Spleen (tissue), 7 donors: Measurements from ENCODE around the gene VEGFC.

Source experiments
- CTCF ChIP-seq, 11 experiments: fragments of 200-600 bp in 7 of 11; fragments of 450-650 bp in 4 of 11; sonication (generic) in 4 of 11; IDR thresholded peaks in 8 of 11; conservative IDR thresholded peaks in 3 of 11; 1 replicate in 7 of 11; 2 replicates in 4 of 11; pipeline versions ENCODE4 v1.4.0 to v1.8.0; 2016 to 2021; ENCODE audit warnings: antibody characterized with exemption in 11 of 11, inconsistent platforms in 4 of 11, mild to moderate bottlenecking in 1 of 11
- POLR2A ChIP-seq, 3 donors: fragments of 450-650 bp; IDR thresholded peaks; one replicate each; pipeline ENCODE4 v1.5.1; 2017; ENCODE audit warnings: antibody characterized with exemption in 3 of 3, mild to moderate bottlenecking in 1 of 3
- donor health status: DM: no; HTN: no; CAD: no; lungs with moderate emphysema.
- donor health status: DM: no; HTN: no; CAD: no.
- donor health status: DM: no; HTN: no; CAD: no.

GRCh38 chr4:176755613-176756012 lies 37.1 kb downstream of the VEGFC start:
- no peak for TF ChIP-seq CTCF (IDR thresholded peaks at IDR 0.05 in 8 of 11, conservative IDR thresholded peaks at IDR 0.05 in 3 of 11)
- no peak for TF ChIP-seq POLR2A (IDR thresholded peaks at IDR 0.05)
